ENCODE results near the gene DDX10. TPM values are rescaled to one million over a fixed set of nuclear protein-coding genes. Genes with fewer than 3 reads are reported as not detected.

DDX10 gene
- total and polyA plus RNA-seq, 9 of the 15 experiments (the other 6 are each of a cell fraction or from before 2014, with no cell fraction given) = 33.9 to 94.6 (median 50.7) TPM

- peaks cover 0 to 7% of the 10 kb centered on the region in 2 experiments; a peak in 1 of 5 replicates for H3K4me1 ChIP-seq (replicated peaks in 1 of 2; ENCODE audit: control insufficient read depth in 2 of 2, insufficient read depth in 2 of 2, low read length in 2 of 2)
- no peaks in the 10 kb centered on the region for H3K9me1 ChIP-seq (ENCODE audit: control insufficient read depth, insufficient read depth, low read length)
- no TSS peak for BruUV-seq (replicated peaks)
- peak overlapping the region; percentile 8; the same call in 1 of the 3 replicates for H3K27ac ChIP-seq (ENCODE audit: extremely low read depth, low read depth, low read length)
- in situ Hi-C loops (cut with MboI) (no loop called here), intact Hi-C loops (cut with micrococcal nuclease) (loop anchor here (2.0 kb wide), 1 partner anchor 35 kb away; no protein-coding TSS in a partner anchor)
- no peak overlapping the region for H3K4me3 ChIP-seq
- H3K4me2 ChIP-seq (ENCODE audit: insufficient read depth, low read length) = no peak overlapping the region
- DNase-seq (ENCODE audit: extremely low read depth in 1 of 4, low spot score in 3 of 4) (no peak), FAIRE-seq (no peak), ATAC-seq (no peak)
- no peaks in the 10 kb centered on the region for H3K27me3 ChIP-seq (ENCODE audit: control insufficient read depth in 2 of 2, insufficient read depth in 2 of 2, low read length in 2 of 2)
- 14% methylated on average over 1 of the region's 1 CpG for WGBS (ENCODE audit: insufficient coverage, low coverage, missing lambda C conversion rate)
- no peaks in the 10 kb centered on the region; the same call in 1 of the 2 replicates for H4K20me1 ChIP-seq (replicated peaks; ENCODE audit: control insufficient read depth, insufficient read depth, low read length)
- TF ChIP-seq BMI1 (IDR thresholded peaks at IDR 0.05; ENCODE audit: low read length) = no peak
- peak; percentile 36; the same call in 1 of the 2 replicates for TF ChIP-seq ZNF316 (IDR thresholded peaks at IDR 0.05)
- POLR2A ChIA-PET = no interaction called here
- H3K79me2 ChIP-seq (ENCODE audit: control insufficient read depth, insufficient read depth, low read length) = peaks cover 80% of the 10 kb centered on the region
- CTCF ChIA-PET (ENCODE audit: low intra/inter-chr PET ratio) = no interaction called here
- H3K9me3 ChIP-seq (replicated peaks; ENCODE audit: control insufficient read depth, insufficient read depth, low read depth, low read length) = no peaks in the 10 kb centered on the region; the same call in 1 of the 2 replicates
- H3K9ac ChIP-seq (ENCODE audit: insufficient read depth in 1 of 2, low read depth in 2 of 2, low read length in 2 of 2) = no peak overlapping the region
- no peak overlapping the region for H2AFZ ChIP-seq (ENCODE audit: low read depth, low read length)
- peaks cover 11% of the 10 kb centered on the region; the same call in 2 of the 3 replicates for H3K36me3 ChIP-seq (ENCODE audit: control insufficient read depth, insufficient read depth, low read length)
Observed at GRCh38 chr11:108734283-108734682, 69.4 kb downstream of the DDX10 start.

- Histone ChIP-seq H3K4me1 (replicated peaks in 1 of 2; ENCODE audit: control insufficient read depth in 2 of 2, insufficient read depth in 2 of 2, low read length in 2 of 2) (peaks cover 0 to 7% of the 10 kb centered on the region in 2 experiments; a peak in 1 of 5 replicates), H4K20me1 (replicated peaks; ENCODE audit: control insufficient read depth, insufficient read depth, low read length) (no peaks in the 10 kb centered on the region; the same call in 1 of the 2 replicates), H3K79me2 (ENCODE audit: control insufficient read depth, insufficient read depth, low read length) (peaks cover 81% of the 10 kb centered on the region), H3K4me2 (ENCODE audit: insufficient read depth, low read length) (no peak overlapping the region), H3K9ac (ENCODE audit: insufficient read depth in 1 of 2, low read depth in 2 of 2, low read length in 2 of 2) (no peak overlapping the region), H3K27me3 (ENCODE audit: control insufficient read depth in 2 of 2, insufficient read depth in 2 of 2, low read length in 2 of 2) (no peaks in the 10 kb centered on the region), H3K9me1 (ENCODE audit: control insufficient read depth, insufficient read depth, low read length) (no peaks in the 10 kb centered on the region), H3K36me3 (ENCODE audit: control insufficient read depth, insufficient read depth, low read length) (peaks cover 11% of the 10 kb centered on the region; the same call in 2 of the 3 replicates), H3K4me3 (no peak overlapping the region), H3K27ac (ENCODE audit: extremely low read depth, low read depth, low read length) (peak overlapping the region; percentile 29; the same call in 1 of the 3 replicates), H3K9me3 (replicated peaks; ENCODE audit: control insufficient read depth, insufficient read depth, low read depth, low read length) (peaks cover 2% of the 10 kb centered on the region; the same call in 1 of the 2 replicates), H2AFZ (ENCODE audit: low read depth, low read length) (no peak overlapping the region; the same call in 1 of the 2 replicates)
- in situ Hi-C loops (cut with MboI) = no loop called here
- CTCF ChIA-PET (ENCODE audit: low intra/inter-chr PET ratio) = no interaction called here
- 21% methylated on average over 3 of the region's 3 CpGs for WGBS (ENCODE audit: insufficient coverage, low coverage, missing lambda C conversion rate)
- TF ChIP-seq FOXK2 (conservative IDR thresholded peaks at IDR 0.05 in 1 of 2, IDR thresholded peaks at IDR 0.05 in 1 of 2; ENCODE audit: low read depth in 2 of 2) (no peak), CTCF (IDR thresholded peaks at IDR 0.05 in 2 of 3, conservative IDR thresholded peaks at IDR 0.05 in 1 of 3; ENCODE audit: insufficient read depth in 2 of 3, low read depth in 1 of 3, low read length in 3 of 3) (peak; percentile 45 to 66 (median 57); a peak in 5 of 6 replicates), KDM1A (IDR thresholded peaks at IDR 0.05) (no peak), ZNF24 (IDR thresholded peaks at IDR 0.05) (peak; percentile 82), RAD21 (CRISPR knock-in tag; conservative IDR thresholded peaks at IDR 0.05 in 1 of 2, IDR thresholded peaks at IDR 0.05 in 1 of 2) (peak in 1 of 2 experiments; percentile 37; a peak in 1 of 4 replicates)
- ATAC-seq (peak; percentile 72), DNase-seq (ENCODE audit: extremely low read depth in 1 of 4, low spot score in 3 of 4) (peak; percentile 18 to 56 (median 36)), FAIRE-seq (peak; percentile 86)
- POLR2A ChIA-PET = interaction anchor here (0.7 kb wide), 1 partner anchor 10 kb away, joined by 3 read pairs; no protein-coding TSS in a partner anchor
- intact Hi-C loops (cut with micrococcal nuclease) = loop anchor here (2.0 kb wide), 1 partner anchor 36 kb away; no protein-coding TSS in a partner anchor
- no TSS peak for BruUV-seq (replicated peaks)
Observed at GRCh38 chr11:108734956-108735559, 70.2 kb downstream of the DDX10 start.
